Neural progenitor cell (in vitro differentiated cells): ENCODE measurements around the gene ZMIZ1.

ENCODE experiments used
- EZH2phosphoT487 ChIP-seq: fragments of 200-600 bp; sonication (generic); IDR thresholded peaks from 2 replicates; pipeline ENCODE4 v1.6.1; 2017; ENCODE audit warnings: antibody characterized with exemption
- TF ChIP-seq, protein P1 (sequence below): fragments of 200-600 bp; sonication (generic); IDR thresholded peaks from 2 replicates; pipeline ENCODE4 v1.5.1; 2017; ENCODE audit warnings: antibody characterized with exemption, mild to moderate bottlenecking

- TF ChIP-seq EZH2phosphoT487 = no peak
- TF ChIP-seq, protein P1, sequence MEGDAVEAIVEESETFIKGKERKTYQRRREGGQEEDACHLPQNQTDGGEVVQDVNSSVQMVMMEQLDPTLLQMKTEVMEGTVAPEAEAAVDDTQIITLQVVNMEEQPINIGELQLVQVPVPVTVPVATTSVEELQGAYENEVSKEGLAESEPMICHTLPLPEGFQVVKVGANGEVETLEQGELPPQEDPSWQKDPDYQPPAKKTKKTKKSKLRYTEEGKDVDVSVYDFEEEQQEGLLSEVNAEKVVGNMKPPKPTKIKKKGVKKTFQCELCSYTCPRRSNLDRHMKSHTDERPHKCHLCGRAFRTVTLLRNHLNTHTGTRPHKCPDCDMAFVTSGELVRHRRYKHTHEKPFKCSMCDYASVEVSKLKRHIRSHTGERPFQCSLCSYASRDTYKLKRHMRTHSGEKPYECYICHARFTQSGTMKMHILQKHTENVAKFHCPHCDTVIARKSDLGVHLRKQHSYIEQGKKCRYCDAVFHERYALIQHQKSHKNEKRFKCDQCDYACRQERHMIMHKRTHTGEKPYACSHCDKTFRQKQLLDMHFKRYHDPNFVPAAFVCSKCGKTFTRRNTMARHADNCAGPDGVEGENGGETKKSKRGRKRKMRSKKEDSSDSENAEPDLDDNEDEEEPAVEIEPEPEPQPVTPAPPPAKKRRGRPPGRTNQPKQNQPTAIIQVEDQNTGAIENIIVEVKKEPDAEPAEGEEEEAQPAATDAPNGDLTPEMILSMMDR = no peak
These were observed 40.2 kb upstream of the ZMIZ1 start for GRCh38 chr10:79028451-79029010.
